ENCODE measurements around the gene HSPA6. TPM values are rescaled to one million over a fixed set of nuclear protein-coding genes. Genes with fewer than 3 reads are reported as not detected.
A peak's percentile ranks its signal among the peaks of the same experiment; 100 is the strongest.
"Not testable (repeated sequence)": the region's sequence is repeated elsewhere in the genome, so short reads cannot be mapped to it uniquely, and the experiment has no call there.

The HSPA6 gene
- total RNA-seq, 1 donor from 2014 or later = 0.68 TPM

GRCh38 chr1:161529463-161530104, 5.2 kb downstream of the HSPA6 start:
- peaks cover 13% of the 10 kb centered on the region for H3K27me3 Mint-ChIP-seq (ENCODE audit: low read depth, unreplicated experiment)
- peak overlapping the region; percentile 94 for H3K4me3 Mint-ChIP-seq (ENCODE audit: unreplicated experiment)
- H3K4me1 ChIP-seq (ENCODE audit: insufficient read depth, low read length); DNase-seq (ENCODE audit: low read depth); H4K20me1 ChIP-seq (ENCODE audit: insufficient read depth, low read length); H3K36me3 Mint-ChIP-seq (ENCODE audit: low read depth, unreplicated experiment); H3K4me1 Mint-ChIP-seq (ENCODE audit: low read depth, unreplicated experiment); H3K27ac ChIP-seq (ENCODE audit: low read depth, low read length); H3K9me3 ChIP-seq (ENCODE audit: insufficient read depth, low read depth, low read length); H3K36me3 ChIP-seq (ENCODE audit: insufficient read depth, low read length); H3K9me3 Mint-ChIP-seq (ENCODE audit: unreplicated experiment); H2AFZ ChIP-seq (ENCODE audit: low read depth, low read length); H3K27me3 ChIP-seq (ENCODE audit: insufficient read depth, low read length); H3K79me2 ChIP-seq (ENCODE audit: insufficient read depth, low read length); H3K9ac ChIP-seq (ENCODE audit: low read length); FAIRE-seq: not testable (repeated sequence)
- H3K27ac Mint-ChIP-seq (ENCODE audit: unreplicated experiment) = peak overlapping the region; percentile 91
- Histone ChIP-seq H3K4me2 (ENCODE audit: low read length) (peak overlapping the region; percentile 75), H3K4me3 (ENCODE audit: insufficient read depth, low read depth, low read length) (peak overlapping the region; percentile 63)

- H3K9me3 Mint-ChIP-seq (ENCODE audit: unreplicated experiment); H3K4me1 Mint-ChIP-seq (ENCODE audit: low read depth, unreplicated experiment); H3K36me3 Mint-ChIP-seq (ENCODE audit: low read depth, unreplicated experiment); H2AFZ ChIP-seq (ENCODE audit: low read depth, low read length); H3K79me2 ChIP-seq (ENCODE audit: insufficient read depth, low read length); H3K27me3 ChIP-seq (ENCODE audit: insufficient read depth, low read length); H4K20me1 ChIP-seq (ENCODE audit: insufficient read depth, low read length); H3K4me1 ChIP-seq (ENCODE audit: insufficient read depth, low read length); H3K9me3 ChIP-seq (ENCODE audit: insufficient read depth, low read depth, low read length); H3K36me3 ChIP-seq (ENCODE audit: insufficient read depth, low read length): not testable (repeated sequence)
- H3K4me3 ChIP-seq (ENCODE audit: insufficient read depth, low read depth, low read length) = peak overlapping the region; percentile 63
- FAIRE-seq (peak; percentile 37), DNase-seq (ENCODE audit: low read depth) (peak; percentile 39)
- H3K27ac ChIP-seq (ENCODE audit: low read depth, low read length) = peak overlapping the region; percentile 42
- peak overlapping the region; percentile 94 for H3K4me3 Mint-ChIP-seq (ENCODE audit: unreplicated experiment)
- peak overlapping the region; percentile 75 for H3K4me2 ChIP-seq (ENCODE audit: low read length)
- H3K9ac ChIP-seq (ENCODE audit: low read length) = peak overlapping the region; percentile 80
- peak overlapping the region; percentile 91 for H3K27ac Mint-ChIP-seq (ENCODE audit: unreplicated experiment)
- peaks cover 13% of the 10 kb centered on the region for H3K27me3 Mint-ChIP-seq (ENCODE audit: low read depth, unreplicated experiment)
Observed at GRCh38 chr1:161530158-161530557, 5.8 kb downstream of the HSPA6 start.

DNA sequence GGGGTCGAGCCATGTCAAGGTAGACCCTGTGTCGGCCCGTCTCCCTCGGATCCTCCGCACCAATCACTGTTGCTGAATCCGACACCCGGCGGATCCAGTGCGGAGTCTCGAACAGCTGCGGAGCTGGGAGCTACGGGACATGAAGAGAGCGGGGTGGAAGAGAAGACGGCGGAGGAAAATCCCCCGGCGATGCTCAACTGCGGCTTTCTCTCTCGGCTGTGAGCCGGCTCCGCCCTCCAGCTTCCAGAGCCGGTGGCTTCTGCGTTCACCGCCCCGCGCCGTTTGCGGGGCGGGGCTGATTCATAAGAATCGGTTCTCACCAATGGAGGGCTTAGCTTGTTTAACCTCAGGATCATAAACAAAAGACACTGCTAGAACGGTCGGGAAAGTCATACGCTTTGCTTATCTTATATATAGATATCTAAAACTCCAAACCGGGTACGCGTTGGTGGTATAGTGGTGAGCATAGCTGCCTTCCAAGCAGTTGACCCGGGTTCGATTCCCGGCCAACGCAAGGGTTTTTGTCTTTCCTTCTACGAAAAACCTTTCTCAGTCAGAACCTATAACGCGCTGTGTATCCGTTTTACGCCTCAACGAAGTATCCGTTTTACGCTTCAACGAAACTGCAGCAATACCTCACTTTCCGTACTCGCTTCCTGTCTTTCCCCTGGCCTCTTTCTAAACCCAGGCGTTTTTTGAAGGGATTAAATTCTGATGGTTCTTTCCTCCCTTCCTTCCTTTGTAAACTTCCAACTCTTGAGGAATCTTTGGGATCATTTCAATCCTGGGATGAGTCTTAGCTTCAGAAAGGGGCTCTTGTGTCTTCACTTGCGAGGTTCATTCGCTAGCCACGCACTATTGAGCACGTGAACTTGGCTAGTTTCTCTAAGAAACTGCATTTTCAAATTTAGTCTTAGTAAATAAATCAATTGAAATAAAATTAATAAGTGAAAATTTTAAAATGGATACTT, 6.6 kb downstream of the HSPA6 start:
- Histone ChIP-seq H3K9ac (ENCODE audit: low read length) (peak overlapping the region; percentile 80), H3K27ac (ENCODE audit: low read depth, low read length) (peak overlapping the region; percentile 42), H3K4me3 (ENCODE audit: insufficient read depth, low read depth, low read length) (peak overlapping the region; percentile 63), H3K4me2 (ENCODE audit: low read length) (peak overlapping the region; percentile 85), H2AFZ (ENCODE audit: low read depth, low read length) (peak overlapping the region; percentile 66)
- not testable (repeated sequence) for H3K79me2 ChIP-seq (ENCODE audit: insufficient read depth, low read length); H3K36me3 ChIP-seq (ENCODE audit: insufficient read depth, low read length); H3K27me3 ChIP-seq (ENCODE audit: insufficient read depth, low read length); H3K4me1 ChIP-seq (ENCODE audit: insufficient read depth, low read length); H4K20me1 ChIP-seq (ENCODE audit: insufficient read depth, low read length); H3K4me1 Mint-ChIP-seq (ENCODE audit: low read depth, unreplicated experiment); H3K9me3 ChIP-seq (ENCODE audit: insufficient read depth, low read depth, low read length); H3K9me3 Mint-ChIP-seq (ENCODE audit: unreplicated experiment); H3K36me3 Mint-ChIP-seq (ENCODE audit: low read depth, unreplicated experiment)
- Mint-ChIP-seq H3K4me3 (ENCODE audit: unreplicated experiment) (peak overlapping the region; percentile 94), H3K27me3 (ENCODE audit: low read depth, unreplicated experiment) (peaks cover 11% of the 10 kb centered on the region), H3K27ac (ENCODE audit: unreplicated experiment) (peak overlapping the region; percentile 91)
- FAIRE-seq (peak; percentile 73), DNase-seq (ENCODE audit: low read depth) (peak; percentile 90)

Measured in astrocyte (in vitro differentiated cells and primary cell).